Hepatocyte (in vitro differentiated cells): ENCODE data around the gene GLIPR2.

Experiments
- EZH2 ChIP-seq: fragments of 200-600 bp; sonication (generic); IDR thresholded peaks from 2 replicates; pipeline ENCODE4 v1.6.1; 2016; ENCODE audit warnings: antibody characterized with exemption, mild to moderate bottlenecking, borderline replicate concordance
- EZH2phosphoT487 ChIP-seq: fragments of 200-600 bp; sonication (generic); IDR thresholded peaks from one replicate; pipeline ENCODE4 v1.6.1; 2018; ENCODE audit warnings: antibody characterized with exemption, mild to moderate bottlenecking, low read depth, moderate library complexity; ENCODE audit not compliant: unreplicated experiment, severe bottlenecking
- TF ChIP-seq, protein P1 (sequence below): fragments of 200-600 bp; sonication (generic); IDR thresholded peaks from 2 replicates; pipeline ENCODE4 v1.5.1; 2016; ENCODE audit warnings: antibody characterized with exemption, mild to moderate bottlenecking; ENCODE audit not compliant: poor library complexity

DNA sequence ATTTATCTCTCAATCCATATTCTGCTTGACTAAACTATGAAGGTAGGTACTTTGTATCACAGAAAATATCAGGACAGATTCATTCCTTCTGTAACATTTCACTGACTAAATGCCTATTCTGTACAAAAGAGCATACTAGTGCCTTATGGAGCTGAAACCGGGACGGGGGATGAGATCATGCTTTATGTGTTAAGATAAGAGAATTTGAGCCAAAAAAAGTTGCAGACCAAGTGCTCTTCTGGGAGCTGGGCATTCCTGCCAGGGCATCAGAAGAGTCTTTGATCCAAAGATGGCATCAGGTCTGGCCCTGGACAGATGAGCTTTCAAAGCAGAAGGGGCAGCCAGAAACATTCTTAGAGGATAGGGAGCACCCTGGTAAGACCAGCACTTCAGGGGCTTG is 27.5 kb upstream of the GLIPR2 start:
- TF ChIP-seq, protein P1, sequence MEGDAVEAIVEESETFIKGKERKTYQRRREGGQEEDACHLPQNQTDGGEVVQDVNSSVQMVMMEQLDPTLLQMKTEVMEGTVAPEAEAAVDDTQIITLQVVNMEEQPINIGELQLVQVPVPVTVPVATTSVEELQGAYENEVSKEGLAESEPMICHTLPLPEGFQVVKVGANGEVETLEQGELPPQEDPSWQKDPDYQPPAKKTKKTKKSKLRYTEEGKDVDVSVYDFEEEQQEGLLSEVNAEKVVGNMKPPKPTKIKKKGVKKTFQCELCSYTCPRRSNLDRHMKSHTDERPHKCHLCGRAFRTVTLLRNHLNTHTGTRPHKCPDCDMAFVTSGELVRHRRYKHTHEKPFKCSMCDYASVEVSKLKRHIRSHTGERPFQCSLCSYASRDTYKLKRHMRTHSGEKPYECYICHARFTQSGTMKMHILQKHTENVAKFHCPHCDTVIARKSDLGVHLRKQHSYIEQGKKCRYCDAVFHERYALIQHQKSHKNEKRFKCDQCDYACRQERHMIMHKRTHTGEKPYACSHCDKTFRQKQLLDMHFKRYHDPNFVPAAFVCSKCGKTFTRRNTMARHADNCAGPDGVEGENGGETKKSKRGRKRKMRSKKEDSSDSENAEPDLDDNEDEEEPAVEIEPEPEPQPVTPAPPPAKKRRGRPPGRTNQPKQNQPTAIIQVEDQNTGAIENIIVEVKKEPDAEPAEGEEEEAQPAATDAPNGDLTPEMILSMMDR = no peak
- TF ChIP-seq EZH2phosphoT487 (no peak), EZH2 (no peak)
